Trophoblast cell (in vitro differentiated cells and primary cell): ENCODE measurements around the gene DDIAS.

Source experiments
- DNase-seq, 2 donors: peaks; one replicate each; pipeline ENCODE4 v3.0.0-alpha.2; 2016
- H2AFZ ChIP-seq: 2 replicates; pipeline ENCODE4 v1.6.1; 2013; ENCODE audit warnings: low read length, moderate library complexity, mild to moderate bottlenecking; ENCODE audit not compliant: insufficient read depth, poor library complexity
- H2AK5ac ChIP-seq: 2 replicates; pipeline ENCODE4 v1.6.1; 2013; ENCODE audit warnings: mild to moderate bottlenecking, low read length
- H2BK120ac ChIP-seq: 2 replicates; pipeline ENCODE4 v1.6.1; 2013; ENCODE audit warnings: low read length, mild to moderate bottlenecking, moderate library complexity; ENCODE audit not compliant: insufficient read depth, poor library complexity
- H2BK12ac ChIP-seq: 2 replicates; pipeline ENCODE4 v1.6.1; 2013; ENCODE audit warnings: mild to moderate bottlenecking, low read length, moderate library complexity
- H2BK5ac ChIP-seq: 2 replicates; pipeline ENCODE4 v1.6.1; 2013; ENCODE audit warnings: low read length, low read depth, moderate library complexity, mild to moderate bottlenecking; ENCODE audit not compliant: poor library complexity
- H3K14ac ChIP-seq: 2 replicates; pipeline ENCODE4 v1.6.1; 2013; ENCODE audit warnings: mild to moderate bottlenecking, low read length
- H3K18ac ChIP-seq: 2 replicates; pipeline ENCODE4 v1.6.1; 2013; ENCODE audit warnings: mild to moderate bottlenecking, low read length
- H3K23ac ChIP-seq: 2 replicates; pipeline ENCODE4 v1.6.1; 2013; ENCODE audit warnings: low read length
- H3K27ac ChIP-seq: 2 replicates; pipeline ENCODE4 v1.5.1; 2013; ENCODE audit warnings: low read depth, mild to moderate bottlenecking, inconsistent platforms, low read length, moderate library complexity
- H3K27me3 ChIP-seq: 2 replicates; pipeline ENCODE4 v1.6.1; 2013; ENCODE audit warnings: inconsistent platforms, mild to moderate bottlenecking, low read length, moderate library complexity; ENCODE audit not compliant: insufficient read depth
- H3K36me3 ChIP-seq, 2 experiments: 1 replicate in 1 of 2; 2 replicates in 1 of 2; pipeline ENCODE4 v1.6.1; 2013; ENCODE audit warnings: low read length in 2 of 2, mild to moderate bottlenecking in 2 of 2, moderate library complexity in 1 of 2; ENCODE audit not compliant: insufficient read depth in 2 of 2, control insufficient read depth in 1 of 2
- H3K4ac ChIP-seq: 2 replicates; pipeline ENCODE4 v1.6.1; 2013; ENCODE audit warnings: low read depth, mild to moderate bottlenecking, low read length, moderate library complexity
- H3K4me1 ChIP-seq, 2 experiments: 1 replicate in 1 of 2; 2 replicates in 1 of 2; pipeline ENCODE4 v1.6.1; 2013; ENCODE audit warnings: low read length in 2 of 2, mild to moderate bottlenecking in 2 of 2, moderate library complexity in 1 of 2; ENCODE audit not compliant: insufficient read depth in 2 of 2, control insufficient read depth in 1 of 2
- H3K4me2 ChIP-seq: 2 replicates; pipeline ENCODE4 v1.6.1; 2013; ENCODE audit warnings: inconsistent platforms, mild to moderate bottlenecking, low read length, moderate library complexity
- H3K4me3 ChIP-seq: 2 replicates; pipeline ENCODE4 v1.5.1; 2013; ENCODE audit warnings: mild to moderate bottlenecking, low read depth, low read length, inconsistent platforms
- H3K79me1 ChIP-seq: one replicate; pipeline ENCODE4 v1.6.1; 2013; ENCODE audit warnings: low read length
- H3K79me2 ChIP-seq: 2 replicates; pipeline ENCODE4 v1.6.1; 2013; ENCODE audit warnings: low read length, mild to moderate bottlenecking; ENCODE audit not compliant: control insufficient read depth, insufficient read depth, poor library complexity
- H3K9ac ChIP-seq: 2 replicates; pipeline ENCODE4 v1.6.1; 2013; ENCODE audit warnings: mild to moderate bottlenecking, low read length
- H3K9me3 ChIP-seq: 2 replicates; pipeline ENCODE4 v1.6.1; 2013; ENCODE audit warnings: low read depth, mild to moderate bottlenecking, control low read depth, inconsistent platforms, low read length; ENCODE audit not compliant: insufficient read depth
- H4K12ac ChIP-seq: 2 replicates; pipeline ENCODE4 v1.6.1; 2013; ENCODE audit warnings: low read depth, mild to moderate bottlenecking, low read length, moderate library complexity
- H4K8ac ChIP-seq: 2 replicates; pipeline ENCODE4 v1.6.1; 2013; ENCODE audit warnings: low read depth, mild to moderate bottlenecking, low read length, moderate library complexity
- H4K91ac ChIP-seq: one replicate; pipeline ENCODE4 v1.6.1; 2013; ENCODE audit warnings: low read depth, mild to moderate bottlenecking, low read length, moderate library complexity
- WGBS: extraction: QIAGEN DNeasy Blood & Tissue Kit; methylation state at CpG from one replicate; pipeline ENCODE4 v1.1.7; 2013; ENCODE audit warnings: missing lambda C conversion rate; ENCODE audit not compliant: insufficient read length, insufficient coverage; ENCODE audit errors: extremely low coverage; 5-methylcytosine and 5-hydroxymethylcytosine counted together

The DDIAS gene

DNA sequence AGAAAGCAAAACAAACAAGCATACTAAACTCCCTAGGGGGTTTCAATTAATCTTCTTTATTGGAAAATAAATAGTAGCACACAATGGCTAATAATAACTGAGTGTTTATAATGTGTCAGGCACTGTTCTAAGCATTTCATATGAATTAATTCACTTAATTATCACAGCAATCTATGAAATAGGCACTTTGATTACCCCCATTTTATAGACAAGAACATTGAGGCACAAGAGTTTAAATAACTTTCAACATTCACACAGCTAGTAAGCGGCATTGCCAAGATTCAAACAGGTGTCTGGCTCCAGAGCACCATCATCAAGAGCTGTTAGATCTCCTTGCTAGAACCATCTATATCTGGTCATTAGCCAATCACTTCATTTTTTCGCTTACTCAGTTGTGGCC, 44.4 kb upstream of the DDIAS start:
- H4K12ac ChIP-seq = no peak overlapping the region
- H3K27me3 ChIP-seq = no peaks in the 10 kb centered on the region
- H3K4me1 ChIP-seq = no peaks in the 10 kb centered on the region
- no peak overlapping the region for H2AK5ac ChIP-seq
- H3K23ac ChIP-seq = no peak overlapping the region
- DNase-seq = no peak
- H3K9me3 ChIP-seq = no peaks in the 10 kb centered on the region
- no peak overlapping the region for H3K27ac ChIP-seq
- H2AFZ ChIP-seq = no peak overlapping the region
- no peaks in the 10 kb centered on the region for H3K36me3 ChIP-seq
- H3K79me2 ChIP-seq = no peaks in the 10 kb centered on the region
- no peak overlapping the region for H2BK12ac ChIP-seq
- H3K14ac ChIP-seq = no peak overlapping the region
- no peak overlapping the region for H3K4ac ChIP-seq
- H2BK120ac ChIP-seq = no peak overlapping the region
- H3K79me1 ChIP-seq = no peaks in the 10 kb centered on the region
- no peak overlapping the region for H3K9ac ChIP-seq
- no peak overlapping the region for H3K18ac ChIP-seq
- H3K4me3 ChIP-seq = no peak overlapping the region
- H4K8ac ChIP-seq = no peak overlapping the region
- H3K4me2 ChIP-seq = no peak overlapping the region
- no peak overlapping the region for H2BK5ac ChIP-seq
- no peak overlapping the region for H4K91ac ChIP-seq
- WGBS = no CpG with 5 or more reads among the region's 2 CpGs

DNA sequence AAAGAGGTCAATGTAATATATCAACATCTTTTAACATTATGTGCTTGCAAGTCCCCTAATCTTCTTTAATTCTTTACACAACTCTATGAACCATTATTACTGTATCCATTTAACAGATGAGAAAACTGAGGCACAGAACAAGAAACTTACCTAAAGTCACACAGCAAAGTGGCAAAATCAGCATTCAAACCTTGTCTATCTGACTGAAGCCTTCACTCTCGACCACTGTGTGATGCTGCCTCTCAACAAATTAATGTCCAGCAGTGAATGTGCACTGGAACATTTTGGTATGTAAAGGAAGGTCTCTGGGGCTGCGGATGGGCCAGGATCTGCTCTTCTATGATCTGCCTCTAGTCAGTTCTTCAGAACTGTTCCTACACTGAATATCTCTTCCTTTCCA, 43.4 kb upstream of the DDIAS start:
- no peak overlapping the region for H4K12ac ChIP-seq
- no peak overlapping the region for H3K4me2 ChIP-seq
- H3K4ac ChIP-seq = no peak overlapping the region
- no peak overlapping the region for H4K91ac ChIP-seq
- WGBS = no CpG with 5 or more reads among the region's 2 CpGs
- DNase-seq = no peak
- H3K4me1 ChIP-seq = no peaks in the 10 kb centered on the region
- no peak overlapping the region for H2AK5ac ChIP-seq
- H3K27me3 ChIP-seq = no peaks in the 10 kb centered on the region
- H3K23ac ChIP-seq = no peak overlapping the region
- H3K9ac ChIP-seq = no peak overlapping the region
- no peak overlapping the region for H2AFZ ChIP-seq
- no peak overlapping the region for H3K4me3 ChIP-seq
- H3K79me2 ChIP-seq = no peaks in the 10 kb centered on the region
- no peak overlapping the region for H4K8ac ChIP-seq
- H2BK120ac ChIP-seq = no peak overlapping the region
- H3K18ac ChIP-seq = no peak overlapping the region
- H3K79me1 ChIP-seq = no peaks in the 10 kb centered on the region
- no peaks in the 10 kb centered on the region for H3K9me3 ChIP-seq
- no peak overlapping the region for H2BK5ac ChIP-seq
- H3K36me3 ChIP-seq = no peaks in the 10 kb centered on the region
- no peak overlapping the region for H3K27ac ChIP-seq
- H3K14ac ChIP-seq = no peak overlapping the region
- no peak overlapping the region for H2BK12ac ChIP-seq

GRCh38 chr11:82858556-82859091, 42.9 kb upstream of the DDIAS start:
- no peak overlapping the region for H4K12ac ChIP-seq
- H2BK5ac ChIP-seq = no peak overlapping the region
- no peaks in the 10 kb centered on the region for H3K36me3 ChIP-seq
- H3K14ac ChIP-seq = no peak overlapping the region
- no peaks in the 10 kb centered on the region for H3K79me1 ChIP-seq
- H3K4me1 ChIP-seq = no peaks in the 10 kb centered on the region
- no peaks in the 10 kb centered on the region for H3K9me3 ChIP-seq
- no peak overlapping the region for H2BK120ac ChIP-seq
- no peaks in the 10 kb centered on the region for H3K79me2 ChIP-seq
- H4K8ac ChIP-seq = no peak overlapping the region
- no peak overlapping the region for H4K91ac ChIP-seq
- no peak overlapping the region for H3K27ac ChIP-seq
- H3K4ac ChIP-seq = no peak overlapping the region
- no peak overlapping the region for H3K9ac ChIP-seq
- DNase-seq = peak in 1 of 2 donors; percentile 8
- no peak overlapping the region for H3K4me2 ChIP-seq
- H2AK5ac ChIP-seq = no peak overlapping the region
- no CpG with 5 or more reads among the region's 1 CpG for WGBS
- no peak overlapping the region for H2AFZ ChIP-seq
- H3K23ac ChIP-seq = no peak overlapping the region
- H3K18ac ChIP-seq = no peak overlapping the region
- no peak overlapping the region for H3K4me3 ChIP-seq
- no peak overlapping the region for H2BK12ac ChIP-seq
- H3K27me3 ChIP-seq = no peaks in the 10 kb centered on the region

GRCh38 chr11:82859750-82860149, 41.8 kb upstream of the DDIAS start:
- no peak overlapping the region for H3K18ac ChIP-seq
- H4K91ac ChIP-seq = no peak overlapping the region

More at GRCh38 chr11:82859750-82860149, 41.8 kb upstream of the DDIAS start:
- no CpG with 5 or more reads among the region's 2 CpGs for WGBS
- Histone ChIP-seq H2BK5ac (no peak overlapping the region), H3K79me2 (no peaks in the 10 kb centered on the region), H2AFZ (no peak overlapping the region), H2BK120ac (no peak overlapping the region), H3K4me1 (no peaks in the 10 kb centered on the region), H3K4me3 (no peak overlapping the region), H3K27ac (no peak overlapping the region), H4K12ac (no peak overlapping the region), H3K4ac (no peak overlapping the region), H3K4me2 (no peak overlapping the region), H4K8ac (no peak overlapping the region), H3K14ac (no peak overlapping the region), H3K27me3 (no peaks in the 10 kb centered on the region), H3K23ac (no peak overlapping the region), H3K9me3 (no peaks in the 10 kb centered on the region), H3K9ac (no peak overlapping the region), H3K36me3 (no peaks in the 10 kb centered on the region), H3K79me1 (no peaks in the 10 kb centered on the region), H2BK12ac (no peak overlapping the region), H2AK5ac (no peak overlapping the region)
- DNase-seq = no peak
